ENCODE data around the gene SLC6A2.

Gene SLC6A2

DNA sequence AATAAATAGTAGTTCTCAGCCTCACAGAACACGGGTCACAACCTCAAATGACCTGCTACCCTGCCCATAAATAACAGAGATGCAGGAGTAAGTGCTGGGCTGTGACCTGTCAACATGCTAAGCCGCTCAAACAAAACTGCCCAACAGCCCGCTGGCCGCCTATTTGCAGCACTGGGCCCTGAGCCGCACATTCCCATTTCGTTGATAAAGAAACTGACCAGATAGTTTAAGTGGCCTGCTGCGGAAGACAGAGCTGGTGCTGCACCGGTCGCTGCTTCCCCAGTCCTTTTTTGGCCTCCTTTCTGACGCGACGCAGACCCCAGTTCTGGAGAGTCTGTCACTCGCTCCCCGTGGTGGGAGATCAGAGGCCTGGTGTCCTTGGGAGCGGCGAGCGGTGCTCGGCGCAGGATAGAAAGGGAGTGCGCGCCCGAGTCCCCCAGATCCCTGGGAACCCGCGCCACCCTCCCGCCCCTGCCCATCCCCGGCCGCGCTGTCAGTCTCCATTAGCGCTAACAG, 349 bp upstream of the SLC6A2 start:
- TF ChIP-seq, protein P1, sequence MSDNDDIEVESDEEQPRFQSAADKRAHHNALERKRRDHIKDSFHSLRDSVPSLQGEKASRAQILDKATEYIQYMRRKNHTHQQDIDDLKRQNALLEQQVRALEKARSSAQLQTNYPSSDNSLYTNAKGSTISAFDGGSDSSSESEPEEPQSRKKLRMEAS (IDR thresholded peaks at IDR 0.05), result no peak
- TF ChIP-seq FOXM1 (IDR thresholded peaks at IDR 0.05; ENCODE audit: borderline replicate concordance, low read depth) (no peak), TCF12 (IDR thresholded peaks at IDR 0.05; ENCODE audit: low read depth) (no peak), EP300 (IDR thresholded peaks at IDR 0.05; ENCODE audit: borderline replicate concordance) (no peak), EGR1 (IDR thresholded peaks at IDR 0.05) (no peak), YY1 (IDR thresholded peaks at IDR 0.05; ENCODE audit: low read depth) (no peak), CREB1 (IDR thresholded peaks at IDR 0.05; ENCODE audit: low read depth) (no peak)

DNA sequence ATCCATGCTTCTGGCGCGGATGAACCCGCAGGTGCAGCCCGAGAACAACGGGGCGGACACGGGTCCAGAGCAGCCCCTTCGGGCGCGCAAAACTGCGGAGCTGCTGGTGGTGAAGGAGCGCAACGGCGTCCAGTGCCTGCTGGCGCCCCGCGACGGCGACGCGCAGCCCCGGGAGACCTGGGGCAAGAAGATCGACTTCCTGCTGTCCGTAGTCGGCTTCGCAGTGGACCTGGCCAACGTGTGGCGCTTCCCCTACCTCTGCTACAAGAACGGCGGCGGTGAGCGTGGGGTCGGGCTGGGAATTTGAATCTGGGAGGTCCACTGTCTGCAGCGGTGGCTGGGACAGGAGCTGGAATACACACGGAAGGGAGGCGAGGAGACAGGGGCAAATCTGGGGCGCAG, 904 bp downstream of the SLC6A2 start:
- TF ChIP-seq EP300 (IDR thresholded peaks at IDR 0.05; ENCODE audit: borderline replicate concordance) (no peak), TEAD4 (IDR thresholded peaks at IDR 0.05) (no peak), CREB1 (IDR thresholded peaks at IDR 0.05; ENCODE audit: low read depth) (no peak), NFIC (IDR thresholded peaks at IDR 0.05) (no peak), ZBTB7A (IDR thresholded peaks at IDR 0.05; ENCODE audit: low read depth) (no peak), RAD21 (IDR thresholded peaks at IDR 0.05; ENCODE audit: low read depth) (no peak), USF1 (IDR thresholded peaks at IDR 0.05) (no peak), TAF1 (IDR thresholded peaks at IDR 0.05; ENCODE audit: low read depth) (no peak), FOXM1 (IDR thresholded peaks at IDR 0.05; ENCODE audit: borderline replicate concordance, low read depth) (no peak), TCF12 (IDR thresholded peaks at IDR 0.05; ENCODE audit: low read depth) (no peak), EGR1 (IDR thresholded peaks at IDR 0.05) (no peak), REST (IDR thresholded peaks at IDR 0.05; ENCODE audit: low read depth) (no peak), CEBPB (IDR thresholded peaks at IDR 0.05) (no peak), YY1 (IDR thresholded peaks at IDR 0.05; ENCODE audit: low read depth) (no peak)
- TF ChIP-seq, protein P1 (IDR thresholded peaks at IDR 0.05), result no peak

DNA sequence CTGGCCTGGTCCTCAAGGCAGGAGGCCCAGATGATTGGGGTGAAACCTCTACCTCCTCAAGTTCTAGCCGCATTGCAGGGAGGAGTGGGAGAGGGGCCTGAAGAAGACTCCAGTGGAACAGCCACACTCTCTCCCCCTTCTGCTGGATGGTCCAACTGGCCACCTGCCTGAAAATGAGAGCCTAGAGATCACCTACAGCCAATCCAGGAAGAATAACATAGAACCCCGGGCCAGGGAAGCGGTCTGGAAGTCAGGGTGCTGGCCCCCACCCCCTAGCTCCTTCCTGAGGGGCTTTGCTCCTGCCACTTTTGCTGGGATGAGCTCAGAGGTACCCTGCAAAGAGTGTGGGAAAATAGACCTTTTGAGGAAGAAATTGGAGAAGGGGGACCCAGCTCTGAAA, 1.8 kb downstream of the SLC6A2 start:
- TF ChIP-seq FOXM1 (IDR thresholded peaks at IDR 0.05; ENCODE audit: borderline replicate concordance, low read depth), result no peak
- no peak for TF ChIP-seq YY1 (IDR thresholded peaks at IDR 0.05; ENCODE audit: low read depth)
- TF ChIP-seq, protein P1 (IDR thresholded peaks at IDR 0.05), result no peak
- TF ChIP-seq TEAD4 (IDR thresholded peaks at IDR 0.05), result no peak
- TF ChIP-seq EGR1 (IDR thresholded peaks at IDR 0.05), result no peak
- no peak for TF ChIP-seq CEBPB (IDR thresholded peaks at IDR 0.05)
- no peak for TF ChIP-seq RAD21 (IDR thresholded peaks at IDR 0.05; ENCODE audit: low read depth)

DNA sequence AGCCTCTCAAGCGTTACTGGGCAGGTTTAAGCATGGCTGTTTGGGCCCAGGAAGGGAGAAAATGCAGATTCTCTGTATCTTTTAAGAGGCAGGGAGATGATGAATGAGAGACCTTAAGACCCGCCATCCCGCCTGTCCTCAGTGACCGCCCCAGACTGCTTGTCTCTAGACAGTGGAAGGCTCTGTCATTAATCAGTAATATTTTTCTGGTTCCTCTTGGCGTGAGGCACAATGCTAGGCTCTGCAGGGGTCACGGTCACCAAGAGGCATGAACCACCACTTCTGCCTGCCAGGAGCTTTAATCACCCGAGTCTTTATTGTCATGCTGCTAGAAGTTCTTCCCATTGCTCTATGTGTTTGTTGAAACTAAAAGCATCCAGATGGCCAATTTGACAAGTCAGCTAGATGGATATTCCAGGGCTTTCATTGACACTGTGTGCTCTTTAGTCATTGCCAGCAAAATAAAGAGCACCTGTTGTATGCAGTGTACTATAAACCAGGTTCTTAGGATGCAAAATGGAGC, 3.2 kb downstream of the SLC6A2 start:
- TF ChIP-seq EGR1 (IDR thresholded peaks at IDR 0.05) (no peak), YY1 (IDR thresholded peaks at IDR 0.05; ENCODE audit: low read depth) (no peak), CREB1 (IDR thresholded peaks at IDR 0.05; ENCODE audit: low read depth) (no peak), REST (IDR thresholded peaks at IDR 0.05; ENCODE audit: low read depth) (no peak), CEBPB (IDR thresholded peaks at IDR 0.05) (no peak), USF1 (IDR thresholded peaks at IDR 0.05) (no peak), FOXM1 (IDR thresholded peaks at IDR 0.05; ENCODE audit: borderline replicate concordance, low read depth) (no peak), ZBTB7A (IDR thresholded peaks at IDR 0.05; ENCODE audit: low read depth) (no peak), TCF12 (IDR thresholded peaks at IDR 0.05; ENCODE audit: low read depth) (no peak), EP300 (IDR thresholded peaks at IDR 0.05; ENCODE audit: borderline replicate concordance) (no peak), TAF1 (IDR thresholded peaks at IDR 0.05; ENCODE audit: low read depth) (no peak), NFIC (IDR thresholded peaks at IDR 0.05) (no peak), RAD21 (IDR thresholded peaks at IDR 0.05; ENCODE audit: low read depth) (no peak), TEAD4 (IDR thresholded peaks at IDR 0.05) (no peak)

DNA sequence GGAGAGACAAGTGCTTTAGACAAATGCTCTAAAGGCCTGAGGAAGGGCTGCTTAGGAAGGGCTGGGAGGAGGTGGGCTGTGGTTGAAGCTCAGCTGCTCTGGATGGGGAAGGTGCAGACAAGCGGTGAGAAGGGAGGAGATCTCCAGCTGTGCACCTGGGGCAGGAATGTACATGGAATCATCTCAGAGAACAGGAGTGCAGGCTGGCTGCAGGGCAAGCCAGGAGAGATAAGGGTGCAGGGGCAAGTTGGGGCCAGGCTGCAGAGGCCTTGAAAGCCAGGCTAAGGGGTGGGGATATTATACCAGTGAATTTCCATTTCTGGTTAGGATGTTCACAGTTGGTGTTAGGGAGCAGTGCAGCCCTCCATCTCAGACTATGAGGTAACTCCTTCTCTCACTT, 4.2 kb downstream of the SLC6A2 start:
- TF ChIP-seq REST (IDR thresholded peaks at IDR 0.05; ENCODE audit: low read depth) (no peak), CEBPB (IDR thresholded peaks at IDR 0.05) (no peak), EGR1 (IDR thresholded peaks at IDR 0.05) (no peak), NFIC (IDR thresholded peaks at IDR 0.05) (no peak), EP300 (IDR thresholded peaks at IDR 0.05; ENCODE audit: borderline replicate concordance) (no peak), RAD21 (IDR thresholded peaks at IDR 0.05; ENCODE audit: low read depth) (no peak), TEAD4 (IDR thresholded peaks at IDR 0.05) (no peak), YY1 (IDR thresholded peaks at IDR 0.05; ENCODE audit: low read depth) (no peak), CREB1 (IDR thresholded peaks at IDR 0.05; ENCODE audit: low read depth) (no peak), USF1 (IDR thresholded peaks at IDR 0.05) (no peak), TAF1 (IDR thresholded peaks at IDR 0.05; ENCODE audit: low read depth) (no peak), FOXM1 (IDR thresholded peaks at IDR 0.05; ENCODE audit: borderline replicate concordance, low read depth) (no peak), TCF12 (IDR thresholded peaks at IDR 0.05; ENCODE audit: low read depth) (no peak), ZBTB7A (IDR thresholded peaks at IDR 0.05; ENCODE audit: low read depth) (no peak)
- TF ChIP-seq, protein P1 (IDR thresholded peaks at IDR 0.05), result no peak
